H1 (cell line): Measurements from ENCODE around the gene CAMTA1. TPM values are rescaled to one million over a fixed set of nuclear protein-coding genes. Genes with fewer than 3 reads are reported as not detected.

Source experiments
- ATF3 ChIP-seq: IDR thresholded peaks from 2 replicates; pipeline ENCODE4 v1.6.1; 2011; ENCODE audit warnings: low read depth, mild to moderate bottlenecking, low read length; ENCODE audit not compliant: insufficient read depth
- HDAC2 ChIP-seq, 2 experiments: fragments of 300-600 bp in 1 of 2; sonication (generic) in 1 of 2; IDR thresholded peaks; 2 replicates each; pipeline ENCODE4 v1.6.1; 2011 to 2012; ENCODE audit warnings: low read depth in 2 of 2, low read length in 2 of 2, mild to moderate bottlenecking in 2 of 2, moderate library complexity in 2 of 2, borderline replicate concordance in 1 of 2, inconsistent platforms in 1 of 2
- JUN ChIP-seq: IDR thresholded peaks from 2 replicates; pipeline ENCODE4 v1.6.1; 2011; ENCODE audit warnings: low read depth, mild to moderate bottlenecking, improper control_type of control experiment, low read length
- NRF1 ChIP-seq: IDR thresholded peaks from 2 replicates; pipeline ENCODE4 v1.6.1; 2011; ENCODE audit warnings: mild to moderate bottlenecking, low read depth, low read length, improper control_type of control experiment
- PHF8 ChIP-seq: fragments of 200-600 bp; sonication (generic); conservative IDR thresholded peaks from 2 replicates; pipeline ENCODE4 v1.7.1; 2012; ENCODE audit warnings: low read depth, mild to moderate bottlenecking, inconsistent platforms, low read length, moderate library complexity
- RNF2 ChIP-seq: fragments of 200-900, 300-1000 bp; sonication (generic); IDR thresholded peaks from 2 replicates; pipeline ENCODE4 v1.7.1; 2016; ENCODE audit warnings: borderline replicate concordance, low read depth, mild to moderate bottlenecking, antibody characterized with exemption, low read length; ENCODE audit not compliant: poor library complexity, severe bottlenecking; ENCODE audit errors: missing control alignments
- polyA plus RNA-seq, 7 experiments: library from polyadenylated mRNA; depleted of rRNA in 3 of 7; stranded (reverse) in 5 of 7; unstranded in 2 of 7; fragments of >200 nt in 5 of 7; fragments of 200-250 nt in 2 of 7; gene quantifications; 1 replicate in 5 of 7; 2 replicates in 1 of 7; 4 replicates in 1 of 7; pipeline versions ENCODE4 v1.2.1 to v1.2.3, GENCODE V29; 2011 to 2013; ENCODE audit warnings: missing spikeins in 2 of 7, mixed read lengths in 2 of 7
- total RNA-seq: library from RNA; stranded (reverse); fragmentation: NEBNext Ultra II Directional; extraction: Animal tissue kit (Norgen Biotek cat#: 25700); gene quantifications from 2 replicates; pipeline ENCODE4 v1.2.1, GENCODE V29; 2021
- TF ChIP-seq, protein P1 (sequence below): fragments of 300-600 bp; sonication (generic); IDR thresholded peaks from 2 replicates; pipeline ENCODE4 v1.7.1; 2012; ENCODE audit warnings: low read length, moderate library complexity, mild to moderate bottlenecking, inconsistent platforms; ENCODE audit not compliant: insufficient replicate concordance

Gene CAMTA1
- total and polyA plus RNA-seq, 2 of the 8 experiments (the other 6 are each of a cell fraction or from before 2014, with no cell fraction given), result 65.0 to 119 TPM

GRCh38 chr1:7677111-7677510, 891.9 kb downstream of the CAMTA1 start (continued):
- TF ChIP-seq, protein P1, sequence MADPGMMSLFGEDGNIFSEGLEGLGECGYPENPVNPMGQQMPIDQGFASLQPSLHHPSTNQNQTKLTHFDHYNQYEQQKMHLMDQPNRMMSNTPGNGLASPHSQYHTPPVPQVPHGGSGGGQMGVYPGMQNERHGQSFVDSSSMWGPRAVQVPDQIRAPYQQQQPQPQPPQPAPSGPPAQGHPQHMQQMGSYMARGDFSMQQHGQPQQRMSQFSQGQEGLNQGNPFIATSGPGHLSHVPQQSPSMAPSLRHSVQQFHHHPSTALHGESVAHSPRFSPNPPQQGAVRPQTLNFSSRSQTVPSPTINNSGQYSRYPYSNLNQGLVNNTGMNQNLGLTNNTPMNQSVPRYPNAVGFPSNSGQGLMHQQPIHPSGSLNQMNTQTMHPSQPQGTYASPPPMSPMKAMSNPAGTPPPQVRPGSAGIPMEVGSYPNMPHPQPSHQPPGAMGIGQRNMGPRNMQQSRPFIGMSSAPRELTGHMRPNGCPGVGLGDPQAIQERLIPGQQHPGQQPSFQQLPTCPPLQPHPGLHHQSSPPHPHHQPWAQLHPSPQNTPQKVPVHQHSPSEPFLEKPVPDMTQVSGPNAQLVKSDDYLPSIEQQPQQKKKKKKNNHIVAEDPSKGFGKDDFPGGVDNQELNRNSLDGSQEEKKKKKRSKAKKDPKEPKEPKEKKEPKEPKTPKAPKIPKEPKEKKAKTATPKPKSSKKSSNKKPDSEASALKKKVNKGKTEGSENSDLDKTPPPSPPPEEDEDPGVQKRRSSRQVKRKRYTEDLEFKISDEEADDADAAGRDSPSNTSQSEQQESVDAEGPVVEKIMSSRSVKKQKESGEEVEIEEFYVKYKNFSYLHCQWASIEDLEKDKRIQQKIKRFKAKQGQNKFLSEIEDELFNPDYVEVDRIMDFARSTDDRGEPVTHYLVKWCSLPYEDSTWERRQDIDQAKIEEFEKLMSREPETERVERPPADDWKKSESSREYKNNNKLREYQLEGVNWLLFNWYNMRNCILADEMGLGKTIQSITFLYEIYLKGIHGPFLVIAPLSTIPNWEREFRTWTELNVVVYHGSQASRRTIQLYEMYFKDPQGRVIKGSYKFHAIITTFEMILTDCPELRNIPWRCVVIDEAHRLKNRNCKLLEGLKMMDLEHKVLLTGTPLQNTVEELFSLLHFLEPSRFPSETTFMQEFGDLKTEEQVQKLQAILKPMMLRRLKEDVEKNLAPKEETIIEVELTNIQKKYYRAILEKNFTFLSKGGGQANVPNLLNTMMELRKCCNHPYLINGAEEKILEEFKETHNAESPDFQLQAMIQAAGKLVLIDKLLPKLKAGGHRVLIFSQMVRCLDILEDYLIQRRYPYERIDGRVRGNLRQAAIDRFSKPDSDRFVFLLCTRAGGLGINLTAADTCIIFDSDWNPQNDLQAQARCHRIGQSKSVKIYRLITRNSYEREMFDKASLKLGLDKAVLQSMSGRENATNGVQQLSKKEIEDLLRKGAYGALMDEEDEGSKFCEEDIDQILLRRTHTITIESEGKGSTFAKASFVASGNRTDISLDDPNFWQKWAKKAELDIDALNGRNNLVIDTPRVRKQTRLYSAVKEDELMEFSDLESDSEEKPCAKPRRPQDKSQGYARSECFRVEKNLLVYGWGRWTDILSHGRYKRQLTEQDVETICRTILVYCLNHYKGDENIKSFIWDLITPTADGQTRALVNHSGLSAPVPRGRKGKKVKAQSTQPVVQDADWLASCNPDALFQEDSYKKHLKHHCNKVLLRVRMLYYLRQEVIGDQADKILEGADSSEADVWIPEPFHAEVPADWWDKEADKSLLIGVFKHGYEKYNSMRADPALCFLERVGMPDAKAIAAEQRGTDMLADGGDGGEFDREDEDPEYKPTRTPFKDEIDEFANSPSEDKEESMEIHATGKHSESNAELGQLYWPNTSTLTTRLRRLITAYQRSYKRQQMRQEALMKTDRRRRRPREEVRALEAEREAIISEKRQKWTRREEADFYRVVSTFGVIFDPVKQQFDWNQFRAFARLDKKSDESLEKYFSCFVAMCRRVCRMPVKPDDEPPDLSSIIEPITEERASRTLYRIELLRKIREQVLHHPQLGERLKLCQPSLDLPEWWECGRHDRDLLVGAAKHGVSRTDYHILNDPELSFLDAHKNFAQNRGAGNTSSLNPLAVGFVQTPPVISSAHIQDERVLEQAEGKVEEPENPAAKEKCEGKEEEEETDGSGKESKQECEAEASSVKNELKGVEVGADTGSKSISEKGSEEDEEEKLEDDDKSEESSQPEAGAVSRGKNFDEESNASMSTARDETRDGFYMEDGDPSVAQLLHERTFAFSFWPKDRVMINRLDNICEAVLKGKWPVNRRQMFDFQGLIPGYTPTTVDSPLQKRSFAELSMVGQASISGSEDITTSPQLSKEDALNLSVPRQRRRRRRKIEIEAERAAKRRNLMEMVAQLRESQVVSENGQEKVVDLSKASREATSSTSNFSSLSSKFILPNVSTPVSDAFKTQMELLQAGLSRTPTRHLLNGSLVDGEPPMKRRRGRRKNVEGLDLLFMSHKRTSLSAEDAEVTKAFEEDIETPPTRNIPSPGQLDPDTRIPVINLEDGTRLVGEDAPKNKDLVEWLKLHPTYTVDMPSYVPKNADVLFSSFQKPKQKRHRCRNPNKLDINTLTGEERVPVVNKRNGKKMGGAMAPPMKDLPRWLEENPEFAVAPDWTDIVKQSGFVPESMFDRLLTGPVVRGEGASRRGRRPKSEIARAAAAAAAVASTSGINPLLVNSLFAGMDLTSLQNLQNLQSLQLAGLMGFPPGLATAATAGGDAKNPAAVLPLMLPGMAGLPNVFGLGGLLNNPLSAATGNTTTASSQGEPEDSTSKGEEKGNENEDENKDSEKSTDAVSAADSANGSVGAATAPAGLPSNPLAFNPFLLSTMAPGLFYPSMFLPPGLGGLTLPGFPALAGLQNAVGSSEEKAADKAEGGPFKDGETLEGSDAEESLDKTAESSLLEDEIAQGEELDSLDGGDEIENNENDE, result no peak
- no peak for TF ChIP-seq HDAC2 (IDR thresholded peaks at IDR 0.05; ENCODE audit: borderline replicate concordance in 1 of 2, low read depth in 2 of 2, low read length in 2 of 2)
- TF ChIP-seq RNF2, result no peak
- no peak for TF ChIP-seq NRF1
- no peak for TF ChIP-seq JUN
- no peak for TF ChIP-seq PHF8
- no peak for TF ChIP-seq ATF3
